ENCODE data around the gene DYRK2. TPM values are rescaled to one million over a fixed set of nuclear protein-coding genes. Genes with fewer than 3 reads are reported as not detected.
A peak's percentile ranks its signal among the peaks of the same experiment; 100 is the strongest.

The DYRK2 gene
- 10 to 100 TPM; 68.5 to 89.1 (median 80.6) TPM for total RNA-seq

- H3K9me3 ChIP-seq: no peaks in the 10 kb centered on the region
- H3K4me1 ChIP-seq: peaks cover 0 to 21% (median 0%) of the 10 kb centered on the region in 4 donors
- H3K27ac ChIP-seq: peak within 1 kb of the TSS; percentile 96 to 99 (median 98)
- H3K4me3 ChIP-seq: peak within 1 kb of the TSS; percentile 95 to 100 (median 98)
- peak; percentile 86 to 92 (median 90) for DNase-seq
- H3K36me3 ChIP-seq: no peaks in the 10 kb centered on the region
- TF ChIP-seq CTCF (IDR thresholded peaks at IDR 0.05): peak in 2 of 6 experiments; percentile 19 to 23
- peak; percentile 85 to 92 for TF ChIP-seq POLR2A (IDR thresholded peaks at IDR 0.05)
- H3K27me3 ChIP-seq: no peaks in the 10 kb centered on the region
These were observed at the start of gene DYRK2 for GRCh38 chr12:67648521-67649260. Gene DYRK2, plus strand, starts transcription at chr12:67648745. Its CDS starts 389 bp downstream, at chr12:67649134.

- no peaks in the 10 kb centered on the region for H3K4me1 ChIP-seq
- H3K9me3 ChIP-seq: no peaks in the 10 kb centered on the region
- TF ChIP-seq POLR2A (IDR thresholded peaks at IDR 0.05) (no peak), CTCF (IDR thresholded peaks at IDR 0.05) (no peak)
- H3K36me3 ChIP-seq: no peaks in the 10 kb centered on the region
- no peak overlapping the region for H3K27ac ChIP-seq
- no peaks in the 10 kb centered on the region for H3K27me3 ChIP-seq
- H3K4me3 ChIP-seq: no peak overlapping the region
- no peak for DNase-seq
These were observed 48.9 kb upstream of the DYRK2 start for GRCh38 chr12:67599691-67600090.

GRCh38 chr12:67601126-67601525, 47.4 kb upstream of the DYRK2 start:
- TF ChIP-seq CTCF (IDR thresholded peaks at IDR 0.05): no peak
- no peak for TF ChIP-seq POLR2A (IDR thresholded peaks at IDR 0.05)
- DNase-seq: no peak
- Histone ChIP-seq H3K36me3 (no peaks in the 10 kb centered on the region), H3K27me3 (no peaks in the 10 kb centered on the region), H3K4me1 (no peaks in the 10 kb centered on the region), H3K27ac (no peak overlapping the region), H3K9me3 (no peaks in the 10 kb centered on the region), H3K4me3 (no peak overlapping the region)

- Histone ChIP-seq H3K4me3 (no peak overlapping the region), H3K4me1 (no peaks in the 10 kb centered on the region), H3K36me3 (no peaks in the 10 kb centered on the region), H3K27me3 (no peaks in the 10 kb centered on the region), H3K9me3 (no peaks in the 10 kb centered on the region), H3K27ac (no peak overlapping the region)
- no peak for TF ChIP-seq POLR2A (IDR thresholded peaks at IDR 0.05)
- TF ChIP-seq CTCF (IDR thresholded peaks at IDR 0.05): no peak
- DNase-seq: no peak
These were observed 39.2 kb upstream of the DYRK2 start for GRCh38 chr12:67609226-67609870.

GRCh38 chr12:67613040-67613439, 35.5 kb upstream of the DYRK2 start:
- Histone ChIP-seq H3K4me3 (no peak overlapping the region), H3K9me3 (no peaks in the 10 kb centered on the region)
- no peak for TF ChIP-seq POLR2A (IDR thresholded peaks at IDR 0.05)
- no peak for TF ChIP-seq CTCF (IDR thresholded peaks at IDR 0.05)

More at GRCh38 chr12:67613040-67613439, 35.5 kb upstream of the DYRK2 start:
- H3K4me1 ChIP-seq: no peaks in the 10 kb centered on the region
- no peak for DNase-seq
- no peaks in the 10 kb centered on the region for H3K36me3 ChIP-seq
- H3K27ac ChIP-seq: no peak overlapping the region
- H3K27me3 ChIP-seq: no peaks in the 10 kb centered on the region
